ENCODE data around the gene CCL22.

Gene CCL22

GRCh38 chr16:57358527-57359095 is at the start of gene CCL22:
CCL22 (plus strand) TSS chr16:57358783; CDS start chr16:57358817, 34 bp downstream.
- Histone ChIP-seq H3K27ac (ENCODE audit: low read length) (no peak within 1 kb of the TSS), H3K79me2 (ENCODE audit: insufficient read depth, low read length) (no peaks in the 10 kb centered on the region), H3K27me3 (ENCODE audit: insufficient read depth, low read length, poor library complexity) (peaks cover 10% of the 10 kb centered on the region), H2AFZ (ENCODE audit: low read depth, low read length) (no peak within 1 kb of the TSS), H4K20me1 (ENCODE audit: insufficient read depth, low read length) (no peaks in the 10 kb centered on the region), H3K9me3 (ENCODE audit: insufficient read depth, low read length, severe bottlenecking) (no peaks in the 10 kb centered on the region), H3K36me3 (ENCODE audit: insufficient read depth, low read length) (no peaks in the 10 kb centered on the region), H3K4me1 (ENCODE audit: insufficient read depth, low read length) (no peaks in the 10 kb centered on the region), H3K4me3 (ENCODE audit: low read depth in 1 of 2, low read length in 2 of 2) (no peak within 1 kb of the TSS), H3K9ac (ENCODE audit: low read depth, low read length) (no peak within 1 kb of the TSS), H3K4me2 (ENCODE audit: insufficient read depth, low read length) (no peak within 1 kb of the TSS)
- TF ChIP-seq EZH2 (IDR thresholded peaks at IDR 0.05; ENCODE audit: borderline replicate concordance, low read depth, low read length, severe bottlenecking) (no peak), CTCF (IDR thresholded peaks at IDR 0.05; ENCODE audit: borderline replicate concordance, extremely low read depth, low read length, poor library complexity, severe bottlenecking) (no peak)
- no peak for ATAC-seq (ENCODE audit: insufficient read depth, low read depth)
- DNase-seq, result no peak

- H3K27me3 ChIP-seq (ENCODE audit: insufficient read depth, low read length, poor library complexity), result peaks cover 13% of the 10 kb centered on the region
- ATAC-seq (ENCODE audit: insufficient read depth, low read depth) (no peak), DNase-seq (no peak)
- H2AFZ ChIP-seq (ENCODE audit: low read depth, low read length), result no peak overlapping the region
- H4K20me1 ChIP-seq (ENCODE audit: insufficient read depth, low read length), result no peaks in the 10 kb centered on the region
- no peak overlapping the region for H3K9ac ChIP-seq (ENCODE audit: low read depth, low read length)
- no peak overlapping the region for H3K27ac ChIP-seq (ENCODE audit: low read length)
- no peaks in the 10 kb centered on the region for H3K4me1 ChIP-seq (ENCODE audit: insufficient read depth, low read length)
- H3K36me3 ChIP-seq (ENCODE audit: insufficient read depth, low read length), result no peaks in the 10 kb centered on the region
- TF ChIP-seq CTCF (IDR thresholded peaks at IDR 0.05; ENCODE audit: borderline replicate concordance, extremely low read depth, low read length, poor library complexity, severe bottlenecking) (no peak), EZH2 (IDR thresholded peaks at IDR 0.05; ENCODE audit: borderline replicate concordance, low read depth, low read length, severe bottlenecking) (no peak)
- no peaks in the 10 kb centered on the region for H3K9me3 ChIP-seq (ENCODE audit: insufficient read depth, low read length, severe bottlenecking)
- H3K4me2 ChIP-seq (ENCODE audit: insufficient read depth, low read length), result no peak overlapping the region
- no peak overlapping the region for H3K4me3 ChIP-seq (ENCODE audit: low read depth in 1 of 2, low read length in 2 of 2)
- no peaks in the 10 kb centered on the region for H3K79me2 ChIP-seq (ENCODE audit: insufficient read depth, low read length)
Observed at GRCh38 chr16:57310801-57311200, 47.8 kb upstream of the CCL22 start.

DNA sequence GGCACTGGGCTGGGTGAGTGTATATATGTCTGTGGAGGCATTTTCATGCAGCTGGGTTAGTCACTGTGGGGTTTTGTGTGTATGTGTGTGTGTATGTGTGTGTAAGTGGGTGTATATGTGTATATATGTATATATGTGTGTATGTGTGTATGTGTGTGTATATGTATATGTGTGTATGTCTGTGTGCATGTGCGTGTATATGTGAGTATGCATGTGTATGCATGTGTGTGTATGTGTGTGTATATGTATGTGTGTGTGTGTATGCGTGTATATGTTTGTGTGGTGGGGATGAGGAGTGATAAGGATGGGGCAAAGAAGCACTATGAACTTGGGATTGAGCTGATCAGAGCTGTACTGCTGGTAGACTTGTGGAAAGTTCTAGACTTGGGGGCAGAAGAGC is 45.1 kb upstream of the CCL22 start:
- Histone ChIP-seq H4K20me1 (ENCODE audit: insufficient read depth, low read length) (no peaks in the 10 kb centered on the region), H3K4me3 (ENCODE audit: low read depth in 1 of 2, low read length in 2 of 2) (no peak overlapping the region), H2AFZ (ENCODE audit: low read depth, low read length) (no peak overlapping the region), H3K4me2 (ENCODE audit: insufficient read depth, low read length) (no peak overlapping the region), H3K9ac (ENCODE audit: low read depth, low read length) (no peak overlapping the region), H3K27me3 (ENCODE audit: insufficient read depth, low read length, poor library complexity) (peaks cover 7% of the 10 kb centered on the region), H3K36me3 (ENCODE audit: insufficient read depth, low read length) (no peaks in the 10 kb centered on the region), H3K27ac (ENCODE audit: low read length) (no peak overlapping the region), H3K79me2 (ENCODE audit: insufficient read depth, low read length) (no peaks in the 10 kb centered on the region), H3K9me3 (ENCODE audit: insufficient read depth, low read length, severe bottlenecking) (no peaks in the 10 kb centered on the region), H3K4me1 (ENCODE audit: insufficient read depth, low read length) (no peaks in the 10 kb centered on the region)
- ATAC-seq (ENCODE audit: insufficient read depth, low read depth) (no peak), DNase-seq (no peak)
- TF ChIP-seq CTCF (IDR thresholded peaks at IDR 0.05; ENCODE audit: borderline replicate concordance, extremely low read depth, low read length, poor library complexity, severe bottlenecking), result no peak
- no peak for TF ChIP-seq EZH2 (IDR thresholded peaks at IDR 0.05; ENCODE audit: borderline replicate concordance, low read depth, low read length, severe bottlenecking)
